B cell (primary cell): ENCODE data around the gene TACC3. TPM values are rescaled to one million over a fixed set of nuclear protein-coding genes. Genes with fewer than 3 reads are reported as not detected.

ENCODE experiments used
- ATAC-seq: fragments of 200-7000 bp; cut with Tn5 transposase; one replicate; pipeline ENCODE4 v1.10.0; 2021; ENCODE audit warnings: low read depth, mild to moderate bottlenecking, moderate number of reproducible peaks, moderate library complexity
- CTCF ChIA-PET: fragments of 350-600 bp; sonication (Branson Sonifier 250); formaldehyde crosslinking; loops from one replicate; lab custom pipeline; 2021; ENCODE audit warnings: antibody characterized with exemption, inconsistent platforms; lab: Charles Lee
- POLR2A ChIA-PET: fragments of 350-600 bp; sonication (Branson Sonifier 250); formaldehyde crosslinking; loops from one replicate; lab custom pipeline; 2021; ENCODE audit warnings: antibody characterized with exemption; lab: Charles Lee
- DNase-seq: peaks from one replicate; pipeline ENCODE4 v3.0.0; 2013
- H2AFZ ChIP-seq: 2 replicates; pipeline ENCODE4 v1.6.1; 2012; ENCODE audit warnings: mild to moderate bottlenecking, low read depth, low read length; ENCODE audit not compliant: insufficient read depth, poor library complexity, severe bottlenecking
- H3K27ac ChIP-seq, 2 donors: 1 replicate in 1 of 2; 2 replicates in 1 of 2; pipeline ENCODE4 v1.5.1; 2012 to 2013; ENCODE audit warnings: low read length in 2 of 2, mild to moderate bottlenecking in 2 of 2, moderate library complexity in 1 of 2
- H3K27me3 ChIP-seq, 4 experiments: fragments of 200-600 bp in 1 of 4; sonication (generic) in 1 of 4; replicated peaks in 1 of 4; 1 replicate in 2 of 4; 2 replicates in 2 of 4; pipeline versions ENCODE4 v1.6.1 to v1.7.0; 2013 to 2016; ENCODE audit warnings: low read length in 3 of 4, mild to moderate bottlenecking in 2 of 4, mixed read lengths in 1 of 4, moderate library complexity in 1 of 4; ENCODE audit not compliant: insufficient read depth in 4 of 4, control insufficient read depth in 3 of 4; ENCODE audit errors: control extremely low read depth in 1 of 4
- H3K36me3 ChIP-seq, 2 experiments: replicated peaks in 1 of 2; 1 replicate in 1 of 2; 2 replicates in 1 of 2; pipeline versions ENCODE4 v1.6.1 to v1.7.1; 2013; ENCODE audit warnings: low read length in 1 of 2; ENCODE audit not compliant: insufficient read depth in 2 of 2, control insufficient read depth in 1 of 2; ENCODE audit errors: control extremely low read depth in 1 of 2, extremely low read depth in 1 of 2
- H3K4me1 ChIP-seq, 2 donors: fragments of 200-600 bp in 1 of 2; sonication (generic) in 1 of 2; 1 replicate in 1 of 2; 2 replicates in 1 of 2; pipeline versions ENCODE4 v1.5.1 to v1.6.1; 2013 to 2017; ENCODE audit warnings: low read length in 2 of 2; ENCODE audit not compliant: control insufficient read depth in 2 of 2, insufficient read depth in 2 of 2
- H3K4me2 ChIP-seq: replicated peaks from 2 replicates; pipeline ENCODE3; 2012; ENCODE audit warnings: mild to moderate bottlenecking, low read depth, low read length; ENCODE audit not compliant: poor library complexity, severe bottlenecking
- H3K4me3 ChIP-seq, 5 experiments: fragments of 200-600 bp in 1 of 5; sonication (generic) in 1 of 5; 1 replicate in 3 of 5; 2 replicates in 2 of 5; pipeline versions ENCODE4 v1.5.1 to v1.7.0; 2011 to 2016; ENCODE audit warnings: low read length in 4 of 5, mild to moderate bottlenecking in 4 of 5, low read depth in 2 of 5, control low read depth in 1 of 5, moderate library complexity in 1 of 5; ENCODE audit not compliant: insufficient read depth in 1 of 5; ENCODE audit errors: control extremely low read depth in 1 of 5, extremely low read depth in 1 of 5
- H3K79me2 ChIP-seq: fragments of 200-600 bp; sonication (generic); one replicate; pipeline ENCODE4 v1.6.0; 2016; ENCODE audit warnings: low read length; ENCODE audit not compliant: control insufficient read depth, insufficient read depth
- H3K9ac ChIP-seq: fragments of 200-600 bp; sonication (generic); 2 replicates; pipeline ENCODE4 v1.6.1; 2017; ENCODE audit warnings: mild to moderate bottlenecking, low read length, moderate library complexity
- H3K9me3 ChIP-seq, 3 donors: one replicate each; pipeline versions ENCODE4 v1.6.1 to v1.7.1; 2013; ENCODE audit warnings: low read length in 2 of 3; ENCODE audit not compliant: control insufficient read depth in 2 of 3, insufficient read depth in 1 of 3; ENCODE audit errors: control extremely low read depth in 1 of 3
- H4K20me1 ChIP-seq: 2 replicates; pipeline ENCODE4 v1.6.0; 2012; ENCODE audit warnings: mild to moderate bottlenecking, low read length; ENCODE audit not compliant: insufficient read depth, control insufficient read depth, poor library complexity, severe bottlenecking
- H3K27ac Mint-ChIP-seq: one replicate; pipeline ENCODE4 v1.8.0; 2021; ENCODE audit warnings: mixed read lengths
- H3K27me3 Mint-ChIP-seq: one replicate; pipeline ENCODE4 v1.8.0; 2021; ENCODE audit warnings: mixed read lengths
- H3K4me1 Mint-ChIP-seq: one replicate; pipeline ENCODE4 v1.8.0; 2021; ENCODE audit warnings: mixed read lengths
- H3K4me3 Mint-ChIP-seq: one replicate; pipeline ENCODE4 v1.8.0; 2021; ENCODE audit warnings: mixed read lengths
- H3K9me3 Mint-ChIP-seq: one replicate; pipeline ENCODE4 v1.8.0; 2022; ENCODE audit warnings: mixed read lengths; ENCODE audit not compliant: insufficient read depth
- CTCF ChIP-seq: fragments of 200-600 bp; IDR thresholded peaks from one replicate; pipeline ENCODE4 v1.8.0; 2022; ENCODE audit warnings: antibody characterized with exemption, mild to moderate bottlenecking
- EZH2 ChIP-seq: IDR thresholded peaks from 2 replicates; pipeline ENCODE4 v1.6.1; 2012; ENCODE audit warnings: borderline replicate concordance, low read depth, mild to moderate bottlenecking, moderate library complexity, low read length; ENCODE audit not compliant: insufficient read depth, poor library complexity, severe bottlenecking
- WGBS: methylation state at CpG from one replicate; pipeline ENCODE4 v1.1.5; 2013; ENCODE audit warnings: missing lambda C conversion rate; ENCODE audit not compliant: insufficient coverage; 5-methylcytosine and 5-hydroxymethylcytosine counted together
- intact Hi-C: fragments of 100-400 bp; cut with micrococcal nuclease; formaldehyde crosslinking; loops from one replicate; pipeline ENCODE4 v1.10.0; 2022
- polyA plus RNA-seq: library from polyadenylated mRNA; depleted of rRNA; stranded (reverse); fragments of >200 nt; gene quantifications from 2 replicates; pipeline ENCODE4 v1.2.3, GENCODE V29; 2012
- total RNA-seq, 2 donors: library from RNA; stranded (reverse); fragments of 120-200 nt in 1 of 2; gene quantifications; 1 replicate in 1 of 2; 2 replicates in 1 of 2; pipeline versions ENCODE4 v1.2.3 to v1.2.4, GENCODE V29; 2013 to 2022

Gene TACC3
- total and polyA plus RNA-seq, 2 donors (not counting 1 experiment from before 2014, with no cell fraction given) = 29.5 to 47.9 TPM

- CTCF ChIA-PET = interaction anchor here (1.9 to 14.7 kb wide), 3 partner anchors 10 to 29 kb away, joined by 6 to 503 read pairs (median 16); partner anchors contain the start of gene SLBP
- DNase-seq (no peak), ATAC-seq (no peak)
- 36% methylated on average over 14 of the region's 18 CpGs for WGBS
- peak overlapping the region; percentile 46 for H3K9ac ChIP-seq
- peak overlapping the region; percentile 98 for H3K27ac Mint-ChIP-seq
- H2AFZ ChIP-seq = peak overlapping the region; percentile 59
- H3K27me3 Mint-ChIP-seq = no peaks in the 10 kb centered on the region
- no peaks in the 10 kb centered on the region for H3K27me3 ChIP-seq
- H3K4me3 Mint-ChIP-seq = peak overlapping the region; percentile 85
- TF ChIP-seq EZH2 (no peak), CTCF (no peak)
- peaks cover 29% of the 10 kb centered on the region for H4K20me1 ChIP-seq
- peaks cover 55 to 77% of the 10 kb centered on the region in 2 donors for H3K4me1 ChIP-seq
- peak overlapping the region in 1 of 5 experiments; percentile 58 for H3K4me3 ChIP-seq
- peaks cover 0 to 6% (median 0%) of the 10 kb centered on the region in 3 donors for H3K9me3 ChIP-seq
- H3K4me1 Mint-ChIP-seq = peaks cover 63% of the 10 kb centered on the region
- peaks cover 0 to 16% of the 10 kb centered on the region in 2 experiments for H3K36me3 ChIP-seq
- H3K27ac ChIP-seq = peak overlapping the region; percentile 89 to 96
- H3K4me2 ChIP-seq = peak overlapping the region; percentile 95
- no peaks in the 10 kb centered on the region for H3K9me3 Mint-ChIP-seq
- POLR2A ChIA-PET = interaction anchor here (1.1 to 4.7 kb wide), 3 partner anchors 10 to 29 kb away, joined by 4 to 61 read pairs (median 7); partner anchors contain the start of gene SLBP
- intact Hi-C loops = loop anchor here (1.0 to 5.0 kb wide), 3 partner anchors 38 to 815 kb away; partner anchors contain the start of genes FAM193A, FAM53A and NSD2
- peaks cover 57% of the 10 kb centered on the region for H3K79me2 ChIP-seq
Measured at GRCh38 chr4:1722551-1723118, 1.3 kb downstream of the TACC3 start.
